Vagina (tissue), 2 donors: Measurements from ENCODE around the gene VPS25.

ENCODE experiments used
- CTCF ChIP-seq, 3 experiments: fragments of 450-650 bp in 2 of 3; fragments of 200-600 bp in 1 of 3; sonication (generic) in 1 of 3; IDR thresholded peaks; one replicate each; pipeline ENCODE4 v1.5.1; 2017 to 2019; ENCODE audit warnings: antibody characterized with exemption in 3 of 3, mild to moderate bottlenecking in 2 of 3, moderate library complexity in 2 of 3
- POLR2A ChIP-seq, 2 donors: fragments of 450-650 bp; IDR thresholded peaks; one replicate each; pipeline ENCODE4 v1.6.1; 2017; ENCODE audit warnings: antibody characterized with exemption in 2 of 2, mild to moderate bottlenecking in 2 of 2, moderate library complexity in 2 of 2
- POLR2AphosphoS5 ChIP-seq, 2 donors: sonication (generic); formaldehyde crosslinking; IDR thresholded peaks; one replicate each; pipeline ENCODE4 v1.9.0; 2017; ENCODE audit warnings: antibody characterized with exemption in 2 of 2, mild to moderate bottlenecking in 2 of 2, low read depth in 1 of 2; ENCODE audit not compliant: insufficient read depth in 1 of 2

GRCh38 chr17:42751628-42752027 lies 21.6 kb upstream of the VPS25 start:
- TF ChIP-seq CTCF (IDR thresholded peaks at IDR 0.05): no peak
- no peak for TF ChIP-seq POLR2A (IDR thresholded peaks at IDR 0.05)
- TF ChIP-seq POLR2AphosphoS5 (IDR thresholded peaks at IDR 0.05; ENCODE audit: insufficient read depth in 1 of 2, low read depth in 1 of 2): no peak
